RKO (cell line): ENCODE measurements around the gene GRK5.
A peak's percentile ranks its signal among the peaks of the same experiment; 100 is the strongest.

ENCODE experiments used
- DNase-seq: peaks from one replicate; pipeline ENCODE4 v3.0.0-alpha.2; 2016; ENCODE audit warnings: low spot score

GRK5 gene

GRCh38 chr10:119198438-119198837 is 8.9 kb upstream of the GRK5 start:
- no peak for DNase-seq

GRCh38 chr10:119199231-119199992 is 8.0 kb upstream of the GRK5 start:
- peak; percentile 86 for DNase-seq

- DNase-seq: no peak
These were observed 6.1 kb upstream of the GRK5 start for GRCh38 chr10:119201233-119201632.

- no peak for DNase-seq
These were observed 4.4 kb upstream of the GRK5 start for GRCh38 chr10:119203006-119203405.

GRCh38 chr10:119205894-119206602 is 1.3 kb upstream of the GRK5 start:
- no peak for DNase-seq

GRCh38 chr10:119206603-119207365 is 587 bp upstream of the GRK5 start:
- peak; percentile 57 for DNase-seq

GRCh38 chr10:119207713-119208552 is 562 bp downstream of the GRK5 start:
- DNase-seq: peak; percentile 78

GRCh38 chr10:119208553-119208940 is 1.2 kb downstream of the GRK5 start:
- DNase-seq: peak; percentile 72

- DNase-seq: peak; percentile 65
These were observed 1.8 kb downstream of the GRK5 start for GRCh38 chr10:119209035-119209735.

GRCh38 chr10:119209736-119210355 is 2.5 kb downstream of the GRK5 start:
- DNase-seq: no peak

- no peak for DNase-seq
These were observed 3.3 kb downstream of the GRK5 start for GRCh38 chr10:119210633-119211032.

GRCh38 chr10:119211176-119211575 is 3.8 kb downstream of the GRK5 start:
- DNase-seq: no peak

GRCh38 chr10:119211625-119212441 is 4.5 kb downstream of the GRK5 start:
- DNase-seq: no peak

- DNase-seq: no peak
These were observed 8.0 kb downstream of the GRK5 start for GRCh38 chr10:119215371-119215770.

GRCh38 chr10:119216127-119216526 is 8.8 kb downstream of the GRK5 start:
- DNase-seq: no peak

- DNase-seq: no peak
These were observed 10.0 kb downstream of the GRK5 start for GRCh38 chr10:119217401-119217800.

- DNase-seq: no peak
These were observed 10.7 kb downstream of the GRK5 start for GRCh38 chr10:119217991-119218490.

- DNase-seq: no peak
These were observed 12.5 kb downstream of the GRK5 start for GRCh38 chr10:119219871-119220270.

- no peak for DNase-seq
These were observed 13.8 kb downstream of the GRK5 start for GRCh38 chr10:119221201-119221600.

GRCh38 chr10:119221666-119222065 is 14.3 kb downstream of the GRK5 start:
- DNase-seq: no peak
